Fibroblast of upper back skin (primary cell): ENCODE results near the gene KRTAP10-11.
"Not testable (repeated sequence)": the region's sequence is repeated elsewhere in the genome, so short reads cannot be mapped to it uniquely, and the experiment has no call there.

Experiments used
- DNase-seq: peaks from one replicate; pipeline ENCODE4 v3.0.0-alpha.2; 2013

Gene KRTAP10-11, protein sequence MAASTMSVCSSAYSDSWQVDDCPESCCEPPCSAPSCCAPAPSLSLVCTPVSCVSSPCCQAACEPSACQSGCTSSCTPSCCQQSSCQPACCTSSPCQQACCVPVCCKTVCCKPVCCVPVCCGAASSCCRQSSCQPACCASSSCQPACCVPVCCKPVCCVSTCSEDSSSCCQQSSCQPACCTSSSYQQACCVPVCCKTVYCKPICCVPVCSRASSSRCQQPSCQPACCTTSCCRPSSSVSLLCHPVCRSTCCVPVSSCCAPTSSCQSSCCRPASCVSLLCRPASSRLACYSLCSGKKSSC

DNA sequence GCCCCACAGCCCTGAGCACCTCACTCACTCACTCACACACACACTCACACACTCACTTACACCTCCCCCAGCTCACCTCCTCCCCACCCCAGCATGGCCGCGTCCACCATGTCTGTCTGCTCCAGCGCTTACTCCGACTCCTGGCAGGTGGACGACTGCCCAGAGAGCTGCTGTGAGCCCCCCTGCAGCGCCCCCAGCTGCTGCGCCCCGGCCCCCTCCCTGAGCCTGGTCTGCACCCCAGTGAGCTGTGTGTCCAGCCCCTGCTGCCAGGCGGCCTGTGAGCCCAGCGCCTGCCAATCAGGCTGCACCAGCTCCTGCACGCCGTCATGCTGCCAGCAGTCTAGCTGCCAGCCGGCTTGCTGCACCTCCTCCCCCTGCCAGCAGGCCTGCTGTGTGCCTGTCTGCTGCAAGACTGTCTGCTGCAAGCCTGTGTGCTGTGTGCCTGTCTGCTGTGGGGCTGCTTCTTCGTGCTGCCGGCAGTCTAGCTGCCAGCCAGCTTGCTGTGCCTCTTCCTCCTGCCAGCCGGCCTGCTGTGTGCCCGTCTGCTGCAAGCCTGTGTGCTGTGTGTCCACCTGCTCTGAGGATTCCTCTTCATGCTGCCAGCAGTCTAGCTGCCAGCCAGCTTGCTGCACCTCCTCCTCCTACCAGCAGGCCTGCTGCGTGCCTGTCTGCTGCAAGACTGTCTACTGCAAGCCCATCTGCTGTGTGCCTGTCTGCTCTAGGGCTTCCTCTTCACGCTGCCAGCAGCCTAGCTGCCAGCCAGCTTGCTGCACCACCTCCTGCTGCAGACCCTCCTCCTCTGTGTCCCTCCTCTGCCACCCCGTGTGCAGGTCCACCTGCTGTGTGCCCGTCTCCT is at the start of gene KRTAP10-11:
Gene KRTAP10-11, plus strand, starts transcription at position 49 of the 856 bp plus-strand sequence. Its CDS starts 45 bp downstream, at position 94.
- not testable (repeated sequence) for DNase-seq

DNA sequence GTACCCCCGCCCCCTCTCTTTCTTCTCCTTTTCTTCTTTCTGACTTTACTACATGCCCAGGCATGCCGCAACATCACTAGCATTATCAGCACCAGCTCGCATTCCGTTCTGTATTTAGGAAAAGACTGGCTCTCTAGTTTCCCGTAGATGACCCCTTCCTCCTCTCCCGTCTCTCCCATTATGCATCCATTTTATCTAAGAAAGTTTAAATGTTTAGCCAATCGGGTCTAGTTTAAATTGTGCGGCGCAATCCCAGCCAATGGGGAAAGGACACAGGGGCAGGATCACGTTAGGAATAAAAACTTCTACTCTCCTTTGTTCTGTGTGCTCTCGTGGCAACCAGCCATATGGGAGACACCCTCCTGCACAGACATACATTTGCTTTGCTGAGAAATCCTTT is 48.2 kb upstream of the KRTAP10-11 start:
- no peak for DNase-seq

DNA sequence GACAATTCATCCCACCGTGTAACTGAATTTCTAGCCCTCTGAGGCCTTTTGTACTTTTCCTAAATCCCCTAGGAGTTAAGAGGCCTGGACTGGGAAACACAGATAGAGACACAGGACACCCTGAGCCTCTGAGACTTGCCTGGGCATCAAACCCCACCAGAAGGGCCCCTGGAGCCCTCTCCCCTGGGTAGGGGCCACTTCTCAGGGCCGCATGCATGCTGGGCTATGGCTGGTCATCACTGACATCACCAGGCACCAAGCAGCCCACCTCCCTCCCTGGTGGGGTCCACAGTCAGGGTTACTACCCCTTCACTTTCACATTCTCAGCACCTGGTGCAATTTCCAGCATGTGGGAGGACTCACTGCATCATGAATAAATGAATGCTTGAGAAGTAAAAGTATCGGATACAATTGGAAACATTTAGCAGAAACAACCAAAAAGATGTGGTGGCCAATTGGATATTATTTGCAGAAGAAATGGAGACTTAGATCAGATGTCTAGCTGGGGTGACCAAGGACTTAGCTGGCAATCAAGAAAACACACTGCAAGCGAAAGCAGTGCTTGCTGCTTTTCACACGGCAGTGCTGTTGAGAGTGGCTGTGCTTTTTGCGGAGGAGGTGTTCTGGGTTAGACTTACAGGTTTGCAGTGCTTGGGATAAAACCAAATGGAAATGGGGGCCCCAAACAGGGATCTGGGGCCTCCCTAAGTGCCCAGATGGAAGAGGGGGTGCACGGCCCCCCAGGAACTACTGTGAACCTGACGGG is 46.8 kb upstream of the KRTAP10-11 start:
- no peak for DNase-seq

DNA sequence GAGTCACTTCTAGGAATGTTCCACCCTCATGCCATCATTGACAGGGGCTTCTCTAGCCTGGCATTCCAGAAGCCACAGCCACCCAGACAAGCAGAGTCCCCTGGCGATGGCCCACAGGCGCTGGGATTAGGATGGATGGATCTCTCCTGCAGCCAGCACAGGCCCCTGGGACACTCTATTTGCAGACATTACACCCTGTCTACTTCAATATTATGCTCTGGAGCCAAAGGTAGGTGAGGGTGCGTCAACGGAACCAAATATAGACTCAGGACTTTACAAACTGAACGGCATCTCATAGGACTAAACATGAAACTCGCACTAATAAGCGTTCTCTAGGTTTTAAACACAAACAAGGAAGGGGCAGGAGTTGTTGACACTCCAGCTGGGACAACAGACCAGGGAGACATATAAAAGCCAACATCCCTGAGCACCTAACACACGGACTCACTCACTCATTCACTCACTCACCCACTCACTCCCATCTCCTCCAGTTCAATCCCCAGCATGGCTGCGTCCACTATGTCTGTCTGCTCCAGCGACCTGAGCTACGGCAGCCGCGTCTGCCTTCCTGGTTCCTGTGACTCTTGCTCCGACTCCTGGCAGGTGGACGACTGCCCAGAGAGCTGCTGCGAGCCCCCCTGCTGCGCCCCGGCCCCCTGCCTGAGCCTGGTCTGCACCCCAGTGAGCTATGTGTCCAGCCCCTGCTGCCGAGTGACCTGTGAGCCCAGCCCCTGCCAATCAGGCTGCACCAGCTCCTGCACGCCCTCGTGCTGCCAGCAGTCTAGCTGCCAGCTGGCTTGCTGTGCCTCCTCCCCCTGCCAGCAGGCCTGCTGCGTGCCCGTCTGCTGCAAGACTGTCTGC is 45.9 kb upstream of the KRTAP10-11 start, which contains the start of gene KRTAP10-7:
Gene KRTAP10-7, plus strand, starts transcription at position 480 of the 861 bp plus-strand sequence. Its CDS starts 25 bp downstream, at position 505.
- DNase-seq, result not testable (repeated sequence)

DNA sequence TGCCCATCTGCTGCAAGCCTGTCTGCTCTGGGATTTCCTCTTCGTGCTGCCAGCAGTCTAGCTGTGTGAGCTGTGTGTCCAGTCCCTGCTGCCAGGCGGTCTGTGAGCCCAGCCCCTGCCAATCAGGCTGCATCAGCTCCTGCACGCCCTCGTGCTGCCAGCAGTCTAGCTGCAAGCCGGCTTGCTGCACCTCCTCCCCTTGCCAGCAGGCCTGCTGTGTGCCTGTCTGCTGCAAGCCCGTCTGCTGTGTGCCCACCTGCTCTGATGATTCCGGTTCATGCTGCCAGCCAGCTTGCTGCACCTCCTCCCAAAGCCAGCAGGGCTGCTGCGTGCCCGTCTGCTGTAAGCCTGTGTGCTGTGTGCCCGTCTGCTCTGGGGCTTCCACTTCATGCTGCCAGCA is 45.1 kb upstream of the KRTAP10-11 start:
- DNase-seq, result not testable (repeated sequence)

DNA sequence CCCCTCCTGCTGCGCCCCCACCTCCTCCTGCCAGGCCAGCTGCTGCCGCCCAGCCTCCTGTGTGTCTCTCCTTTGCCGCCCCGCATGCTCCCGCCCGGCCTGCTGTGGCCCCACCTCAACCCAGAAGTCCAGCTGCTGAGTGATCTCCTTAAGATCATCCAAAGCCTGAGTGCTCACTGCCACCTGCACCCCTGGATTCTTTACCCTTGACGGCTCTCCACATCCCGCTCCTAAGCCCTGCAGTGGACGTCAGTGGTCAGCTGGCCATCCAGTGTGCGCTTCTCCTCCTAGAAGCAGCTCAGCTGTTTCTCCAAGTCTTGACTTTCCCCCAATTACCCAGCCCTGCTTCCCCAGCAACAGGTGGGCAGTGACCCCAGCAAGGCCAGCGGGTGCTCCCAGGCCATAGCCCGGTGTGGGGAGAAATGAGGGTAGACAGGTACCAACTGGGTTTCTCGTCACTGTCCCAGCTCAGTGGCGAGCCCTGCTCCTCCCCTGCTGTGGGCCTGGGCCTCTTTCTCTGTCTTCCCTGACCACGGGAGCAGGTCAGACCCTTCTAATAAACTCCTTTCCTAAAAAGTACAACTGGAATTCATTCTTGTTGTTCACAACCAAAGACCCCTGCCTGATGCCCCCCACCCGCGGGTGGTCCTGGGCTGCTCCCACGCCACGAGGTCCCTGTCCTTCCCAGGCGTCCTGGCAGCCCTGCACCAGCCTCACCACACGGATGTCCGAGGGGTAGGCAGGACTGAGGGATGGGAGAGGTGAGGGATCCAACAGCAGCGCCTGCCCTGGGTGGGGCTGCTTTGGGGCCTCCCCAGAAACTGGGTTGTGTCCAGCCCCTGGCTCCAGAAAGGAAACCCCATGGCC is 44.4 kb upstream of the KRTAP10-11 start:
- no peak for DNase-seq

DNA sequence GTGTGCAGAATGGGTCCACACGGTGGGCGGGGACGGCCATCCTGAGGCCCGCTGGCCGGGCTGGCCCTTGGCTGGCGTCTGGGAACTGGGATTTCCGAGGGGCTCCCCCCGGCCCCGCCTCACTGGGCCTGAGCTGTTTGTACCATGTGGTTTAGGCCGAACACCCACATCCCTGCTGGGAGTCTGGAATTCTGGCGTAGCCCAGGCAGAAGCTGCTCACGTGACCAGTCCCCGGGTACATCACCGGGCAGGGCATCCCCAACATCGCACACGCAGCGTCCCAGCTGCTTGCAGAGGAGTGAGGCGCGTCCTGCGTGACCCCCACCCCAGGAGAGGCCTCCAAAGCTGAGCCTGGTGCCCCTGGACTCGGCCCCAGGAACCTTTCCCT is 43.8 kb upstream of the KRTAP10-11 start:
- DNase-seq, result no peak

DNA sequence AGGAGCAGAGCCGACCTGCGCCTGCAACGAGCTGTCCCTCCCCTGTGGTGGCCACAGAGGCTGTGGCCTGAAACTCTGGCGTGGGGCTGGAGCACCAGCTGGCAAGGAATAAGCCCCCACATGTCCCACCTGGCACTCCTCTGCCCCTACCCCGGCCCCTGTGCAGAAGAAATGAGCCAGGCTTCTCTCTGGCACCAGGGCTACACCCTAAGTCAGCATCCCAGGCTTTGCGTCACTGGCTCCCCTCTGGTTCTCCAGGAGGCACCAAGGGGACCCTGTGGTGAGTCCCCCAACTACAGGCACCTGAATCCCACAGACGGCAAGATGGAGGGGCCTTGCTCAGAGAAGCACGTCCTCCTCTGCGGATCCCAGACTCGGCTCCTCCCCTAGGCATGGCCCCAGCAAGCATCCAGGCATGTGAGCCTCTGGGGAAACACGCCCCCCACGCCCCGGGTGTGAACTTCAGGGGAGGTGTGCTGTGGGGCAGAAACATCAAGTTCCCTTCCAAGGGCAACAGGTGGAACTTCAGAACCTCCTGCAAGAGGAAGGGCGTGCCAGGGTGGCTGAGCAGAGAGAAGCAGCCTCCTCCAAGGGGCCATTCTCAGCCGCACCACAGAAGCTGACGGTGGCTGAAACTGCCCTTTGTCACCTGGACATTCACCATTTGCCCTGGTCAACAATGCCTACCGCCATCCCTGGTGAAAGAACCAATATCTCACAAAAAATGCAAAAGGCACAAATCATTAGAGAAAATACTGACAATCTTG is 42.9 kb upstream of the KRTAP10-11 start:
- no peak for DNase-seq

DNA sequence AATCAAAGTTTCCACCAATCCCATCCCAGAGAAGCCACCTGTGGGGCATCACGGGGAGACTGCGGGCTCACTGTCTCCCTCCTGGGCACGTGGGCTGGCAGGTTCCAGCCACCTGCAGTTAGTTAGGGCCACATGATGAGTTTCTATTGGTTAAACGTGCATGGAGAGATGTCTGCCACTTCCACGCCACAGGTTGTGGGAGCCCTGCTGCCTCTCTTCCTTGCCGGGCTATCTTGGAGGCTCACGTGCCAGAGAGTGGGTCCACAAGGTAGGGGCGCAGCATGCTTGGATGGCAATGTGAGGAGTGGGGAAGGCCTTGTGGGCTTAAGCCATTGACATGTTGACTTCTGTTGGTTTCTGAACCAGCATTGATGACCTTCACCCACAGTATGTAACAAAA is 42.3 kb upstream of the KRTAP10-11 start:
- no peak for DNase-seq

DNA sequence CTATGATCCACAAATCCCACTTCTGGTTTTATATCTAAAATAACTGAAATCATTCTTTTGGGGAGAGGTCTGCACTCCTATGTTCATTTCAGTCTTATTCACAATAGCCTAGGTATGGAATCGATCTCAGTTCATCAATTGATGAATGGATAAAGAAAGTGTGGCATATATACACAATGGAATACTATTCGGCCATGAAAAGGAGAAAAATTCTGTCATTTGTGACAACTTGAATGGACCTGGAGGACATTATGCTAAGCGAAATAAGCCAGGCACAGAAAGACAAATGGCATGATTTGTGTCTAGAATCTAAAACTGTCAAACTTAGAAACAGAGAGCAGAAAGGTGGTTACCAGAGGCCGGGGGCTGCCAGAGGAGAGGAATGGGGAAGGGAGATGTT is 39.7 kb upstream of the KRTAP10-11 start:
- no peak for DNase-seq

DNA sequence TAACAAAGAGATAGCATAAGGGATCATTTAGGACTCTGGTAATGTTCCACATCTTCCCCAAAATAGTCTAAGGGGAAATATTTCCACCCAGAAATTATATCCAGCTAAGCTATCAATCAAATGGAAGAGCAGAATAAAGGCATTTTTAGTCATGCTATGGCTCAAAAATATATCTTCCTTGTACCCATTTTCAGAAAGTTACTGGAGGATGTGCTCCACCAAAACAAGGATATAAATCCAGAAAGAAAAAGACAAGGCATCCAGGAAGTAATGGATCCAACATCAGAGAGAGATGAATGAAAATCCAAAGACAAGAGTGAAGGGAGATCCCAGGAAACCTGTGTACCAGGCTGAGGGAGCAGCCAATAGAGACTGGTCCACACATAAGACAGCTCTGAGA is 37.0 kb upstream of the KRTAP10-11 start:
- DNase-seq, result no peak

DNA sequence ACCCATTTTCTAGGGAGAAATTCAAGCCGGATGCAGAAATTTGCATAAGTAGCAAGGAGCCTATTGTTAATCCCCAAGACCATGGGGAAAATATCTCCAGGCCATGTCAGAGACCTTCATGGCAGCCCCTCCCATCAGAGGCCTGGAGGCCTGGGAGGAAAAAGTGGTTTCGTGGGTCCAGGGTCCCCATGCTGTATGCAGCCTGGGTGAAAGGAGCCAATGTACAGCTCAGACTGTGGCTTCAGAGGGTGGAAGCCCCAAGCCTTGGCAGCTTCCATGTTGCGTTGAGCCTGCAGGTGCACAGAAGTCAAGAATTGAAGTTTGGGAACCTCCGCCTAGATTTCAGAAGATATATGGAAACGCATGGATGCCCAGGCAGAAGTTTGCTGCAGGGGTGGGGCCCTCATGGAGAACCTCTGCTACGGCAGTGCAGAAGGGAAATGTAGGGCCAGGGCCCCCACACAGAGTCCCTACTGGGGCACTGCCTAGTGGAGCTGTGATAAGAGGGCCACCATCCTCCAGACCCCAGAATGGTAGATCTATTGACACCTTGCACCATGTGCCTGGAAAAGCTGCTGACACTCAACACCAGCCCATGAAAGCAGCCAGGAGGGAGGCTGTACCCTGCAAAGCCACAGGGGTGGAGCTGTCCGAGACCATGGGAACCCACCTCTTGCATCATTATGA is 35.9 kb upstream of the KRTAP10-11 start:
- not testable (repeated sequence) for DNase-seq

DNA sequence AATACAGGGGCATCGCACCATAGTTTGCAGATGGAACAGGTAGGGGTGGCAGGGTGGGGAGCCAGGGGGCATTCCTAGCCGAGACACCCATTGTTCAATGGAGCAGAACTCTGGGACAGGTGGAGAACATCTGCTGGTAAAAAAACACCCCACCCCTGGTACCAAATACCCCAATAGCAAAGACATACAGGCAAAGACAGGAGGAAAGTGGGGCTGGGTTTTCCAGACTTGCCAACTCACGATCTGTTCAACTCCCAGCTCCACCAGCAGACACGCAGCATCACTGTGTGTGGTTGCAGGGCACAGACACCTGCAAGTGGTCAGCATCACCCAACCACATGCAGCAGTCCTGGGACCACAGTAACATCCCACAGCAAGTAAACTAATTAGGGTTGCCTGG is 34.7 kb upstream of the KRTAP10-11 start:
- DNase-seq, result no peak

DNA sequence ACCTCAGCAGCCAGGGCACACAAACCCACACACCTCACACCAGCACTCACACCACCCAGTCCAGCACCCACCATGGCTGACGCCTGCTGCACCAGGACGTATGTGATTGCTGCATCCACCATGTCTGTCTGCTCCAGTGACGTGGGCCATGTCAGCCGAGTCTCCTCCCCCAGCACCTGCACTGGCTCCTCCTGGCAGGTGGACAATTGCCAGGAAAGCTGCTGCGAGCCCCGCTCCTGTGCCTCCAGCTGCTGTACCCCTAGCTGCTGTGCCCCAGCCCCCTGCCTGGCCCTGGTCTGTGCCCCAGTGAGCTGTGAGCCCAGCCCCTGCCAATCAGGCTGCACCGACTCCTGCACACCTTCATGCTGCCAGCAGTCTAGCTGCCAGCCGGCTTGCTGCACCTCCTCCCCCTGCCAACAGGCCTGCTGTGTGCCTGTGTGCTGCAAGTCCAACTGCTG is 34.2 kb upstream of the KRTAP10-11 start, which contains the start of gene KRTAP10-8:
Gene KRTAP10-8, plus strand, starts transcription at position 51 of the 458 bp plus-strand sequence. Its CDS starts 22 bp downstream, at position 73.
- no peak for DNase-seq

DNA sequence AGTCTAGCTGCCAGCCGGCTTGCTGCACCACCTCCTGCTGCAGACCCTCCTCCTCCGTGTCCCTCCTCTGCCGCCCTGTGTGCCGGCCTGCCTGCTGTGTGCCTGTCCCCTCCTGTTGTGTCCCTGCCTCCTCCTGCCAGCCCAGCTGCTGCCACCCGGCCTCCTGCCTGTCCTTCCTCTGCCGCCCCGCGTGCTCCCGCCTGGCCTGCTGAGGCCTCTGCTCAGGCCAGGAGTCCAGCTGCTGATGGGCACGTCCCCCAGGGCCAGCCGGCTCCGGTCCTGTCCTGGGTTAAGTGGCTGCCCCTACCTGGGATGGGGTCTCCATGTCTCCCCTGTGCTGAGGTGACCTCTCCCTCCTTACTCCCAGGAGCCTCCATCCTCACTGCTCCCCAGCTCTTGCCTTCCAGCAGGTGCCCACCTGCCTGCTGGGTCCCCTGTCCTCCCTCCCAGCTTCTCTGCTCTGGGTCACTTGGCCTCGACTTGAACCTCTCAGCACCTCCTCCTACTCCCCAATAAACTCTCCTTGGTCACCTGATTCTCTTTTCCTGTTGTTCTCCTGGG is 33.5 kb upstream of the KRTAP10-11 start:
- DNase-seq, result no peak

DNA sequence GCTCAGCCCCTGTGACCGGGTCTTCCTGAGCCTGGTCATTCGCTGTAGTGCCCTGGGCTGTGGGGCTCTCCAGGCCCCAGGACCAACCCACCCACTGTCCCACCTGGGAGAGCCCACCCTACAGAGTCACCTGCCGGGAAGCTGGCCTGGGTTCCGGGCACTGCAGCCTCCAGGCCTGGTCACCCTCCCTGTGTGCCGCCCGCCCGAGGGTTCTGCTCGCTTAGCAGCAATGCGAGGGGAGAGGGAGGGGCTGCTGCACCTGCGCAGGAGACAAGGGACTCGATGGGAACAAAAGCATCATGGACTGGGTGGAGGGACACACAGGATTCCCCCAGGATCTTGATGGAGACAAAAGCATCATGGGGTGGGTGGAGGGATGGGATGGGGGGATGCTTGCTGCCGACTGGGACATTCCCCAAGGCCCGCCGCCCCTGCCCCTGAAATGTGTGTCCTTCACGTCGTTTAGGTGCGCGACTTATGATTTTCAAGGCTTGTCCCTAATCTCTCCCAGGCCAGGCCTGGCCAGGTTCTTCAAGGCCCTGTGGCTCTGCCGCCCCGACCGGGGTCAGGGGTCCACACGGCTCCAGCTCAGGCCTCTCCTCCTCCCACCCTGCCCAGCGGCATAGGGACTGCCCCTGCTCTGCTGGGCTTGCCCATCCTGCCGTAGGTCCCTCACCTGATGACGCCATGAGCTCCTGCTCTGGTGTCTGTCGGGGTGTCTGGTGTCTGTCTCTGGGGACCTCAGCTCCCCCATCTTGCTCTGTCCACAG is 32.6 kb upstream of the KRTAP10-11 start:
- DNase-seq, result no peak

DNA sequence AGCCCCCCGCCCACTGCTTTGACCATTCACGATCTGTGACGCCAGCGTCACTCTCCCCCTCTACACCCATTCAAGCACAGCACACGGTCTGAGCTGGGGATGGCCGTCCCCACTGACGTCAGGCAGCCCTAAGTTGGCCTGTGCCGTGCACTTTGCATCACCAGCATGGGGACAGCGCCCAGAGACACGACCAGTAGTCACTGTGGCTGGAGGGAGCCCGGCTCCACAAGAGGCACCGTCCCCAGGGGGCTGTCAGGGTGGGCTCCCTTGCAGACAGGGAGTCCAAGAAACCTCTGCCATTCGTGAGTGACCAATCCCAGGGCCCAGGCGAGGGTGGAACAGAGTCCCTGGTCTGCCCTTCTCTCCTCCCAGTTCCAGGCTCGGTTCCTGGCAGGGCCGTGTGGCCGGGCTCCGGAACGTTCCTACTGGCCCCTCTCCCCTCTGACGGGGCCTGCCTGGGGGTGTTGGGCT is 32.0 kb upstream of the KRTAP10-11 start:
- no peak for DNase-seq

DNA sequence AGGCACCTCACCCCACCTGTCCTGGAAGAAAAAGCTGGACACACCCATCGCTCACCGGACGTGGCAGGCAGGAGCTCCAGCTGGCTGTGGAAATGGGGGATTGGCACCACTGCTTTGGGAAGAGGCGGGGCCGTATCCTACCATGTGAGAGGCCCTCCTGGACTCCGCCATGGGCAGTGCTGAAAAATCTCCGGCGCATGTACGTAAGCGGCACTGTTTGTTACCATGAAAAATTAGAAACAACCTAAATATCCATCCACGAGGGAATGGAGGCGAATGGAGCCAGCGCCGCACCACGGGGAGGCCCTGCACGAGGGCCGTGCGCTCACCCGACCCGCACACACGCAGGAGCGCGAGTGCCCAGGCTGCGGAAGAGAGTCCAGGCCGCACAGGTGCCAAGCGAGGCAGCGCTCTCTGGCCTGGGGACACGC is 31.2 kb upstream of the KRTAP10-11 start:
- DNase-seq, result no peak
